ENCODE data around the gene ATP9A. TPM values are rescaled to one million over a fixed set of nuclear protein-coding genes. Genes with fewer than 3 reads are reported as not detected.

The ATP9A gene
- total RNA-seq, 4 donors from 2014 or later, result 52.5 to 72.8 (median 61.7) TPM

DNA sequence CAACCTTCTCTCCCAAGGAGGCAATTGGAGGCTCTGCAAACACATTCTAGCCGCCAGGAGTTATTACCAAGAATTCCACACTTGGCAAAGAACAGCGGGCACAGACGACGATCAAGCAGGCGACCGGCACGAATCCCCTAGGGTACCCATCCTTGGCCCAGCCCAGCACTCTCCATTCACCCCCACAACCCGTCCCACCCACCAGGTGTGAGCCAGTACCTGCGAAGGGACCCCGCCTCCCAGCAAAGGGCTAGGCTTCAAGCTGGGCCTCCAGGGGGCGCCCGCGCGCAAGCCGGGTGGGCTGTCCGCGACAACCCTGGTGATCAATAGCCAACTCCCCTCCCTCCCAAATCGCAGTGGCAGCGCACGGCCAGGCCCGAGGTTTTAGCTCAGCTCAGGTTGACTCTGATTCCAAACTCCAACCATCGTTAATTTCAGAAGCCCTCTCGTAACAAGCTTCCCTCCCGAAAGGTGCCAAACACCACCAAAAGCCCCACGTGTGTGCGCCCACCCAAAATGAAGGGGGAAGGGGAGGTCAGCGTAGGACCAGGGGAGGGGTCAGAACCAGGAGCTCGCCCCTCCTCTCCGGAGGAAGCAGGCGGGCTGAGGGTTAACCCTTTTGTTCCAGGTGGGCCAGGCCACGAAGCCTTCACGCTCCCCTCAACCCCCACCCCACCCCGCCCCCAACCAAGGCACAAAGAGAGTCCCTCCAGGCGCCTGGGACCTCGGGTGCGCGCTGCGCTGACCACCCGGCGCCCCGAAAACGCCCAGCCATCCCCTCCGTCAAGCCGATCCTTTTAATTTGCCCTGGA, 32.1 kb upstream of the ATP9A start:
- Histone ChIP-seq H3K4me1 (peaks cover 28 to 47% of the 10 kb centered on the region in 2 donors), H3K4me3 (replicated peaks in 1 of 3) (peak overlapping the region in 2 of 3 donors; percentile 54 to 57), H3K27ac (peak overlapping the region in 1 of 3 donors; percentile 78), H3K27me3 (no peaks in the 10 kb centered on the region), H3K9me3 (no peaks in the 10 kb centered on the region), H3K36me3 (no peaks in the 10 kb centered on the region)
- 3% methylated on average over 13 to 28 of the region's 44 CpGs for WGBS, 2 donors
- TF ChIP-seq, protein P1, sequence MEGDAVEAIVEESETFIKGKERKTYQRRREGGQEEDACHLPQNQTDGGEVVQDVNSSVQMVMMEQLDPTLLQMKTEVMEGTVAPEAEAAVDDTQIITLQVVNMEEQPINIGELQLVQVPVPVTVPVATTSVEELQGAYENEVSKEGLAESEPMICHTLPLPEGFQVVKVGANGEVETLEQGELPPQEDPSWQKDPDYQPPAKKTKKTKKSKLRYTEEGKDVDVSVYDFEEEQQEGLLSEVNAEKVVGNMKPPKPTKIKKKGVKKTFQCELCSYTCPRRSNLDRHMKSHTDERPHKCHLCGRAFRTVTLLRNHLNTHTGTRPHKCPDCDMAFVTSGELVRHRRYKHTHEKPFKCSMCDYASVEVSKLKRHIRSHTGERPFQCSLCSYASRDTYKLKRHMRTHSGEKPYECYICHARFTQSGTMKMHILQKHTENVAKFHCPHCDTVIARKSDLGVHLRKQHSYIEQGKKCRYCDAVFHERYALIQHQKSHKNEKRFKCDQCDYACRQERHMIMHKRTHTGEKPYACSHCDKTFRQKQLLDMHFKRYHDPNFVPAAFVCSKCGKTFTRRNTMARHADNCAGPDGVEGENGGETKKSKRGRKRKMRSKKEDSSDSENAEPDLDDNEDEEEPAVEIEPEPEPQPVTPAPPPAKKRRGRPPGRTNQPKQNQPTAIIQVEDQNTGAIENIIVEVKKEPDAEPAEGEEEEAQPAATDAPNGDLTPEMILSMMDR (IDR thresholded peaks at IDR 0.05), result peak; percentile 71 to 91 (median 77)
- peak in 1 of 2 donors; percentile 37 for TF ChIP-seq POLR2A (IDR thresholded peaks at IDR 0.05)
- peak; percentile 83 to 86 for DNase-seq
- intact Hi-C loops (cut with DNase I), result no loop called here

DNA sequence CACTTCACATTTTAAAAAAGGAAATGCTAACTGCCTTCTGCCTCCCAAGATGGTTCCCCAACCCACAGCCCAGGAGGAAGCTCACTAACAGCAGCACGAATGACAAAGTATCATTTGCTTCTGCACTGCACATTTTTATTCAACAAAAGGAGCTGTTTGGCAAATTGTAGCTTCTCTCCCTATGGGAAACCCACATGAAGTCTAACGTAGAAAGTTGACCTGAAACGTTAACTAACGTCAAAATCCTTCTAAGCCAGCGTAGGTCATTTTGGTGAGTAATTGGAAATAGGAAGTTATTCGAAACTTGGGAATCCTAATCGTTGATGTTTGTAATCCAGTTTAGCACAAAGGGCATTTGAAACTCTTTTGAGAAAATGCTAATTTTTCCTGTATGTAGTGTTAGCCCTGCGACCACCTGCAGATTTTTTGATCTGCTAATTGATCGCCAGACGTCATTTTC, 31.2 kb upstream of the ATP9A start:
- H3K4me1 ChIP-seq, result peaks cover 28 to 47% of the 10 kb centered on the region in 2 donors
- peak overlapping the region in 1 of 3 donors; percentile 69 for H3K27ac ChIP-seq
- no peak for DNase-seq
- no peaks in the 10 kb centered on the region for H3K27me3 ChIP-seq
- no peak for TF ChIP-seq POLR2A (IDR thresholded peaks at IDR 0.05)
- TF ChIP-seq, protein P1 (IDR thresholded peaks at IDR 0.05), result no peak
- intact Hi-C loops (cut with DNase I), result no loop called here
- WGBS, 2 donors, result 54 to 55% methylated on average over 10 of the region's 10 CpGs
- no peaks in the 10 kb centered on the region for H3K36me3 ChIP-seq
- H3K9me3 ChIP-seq, result no peaks in the 10 kb centered on the region
- H3K4me3 ChIP-seq (replicated peaks in 1 of 3), result no peak overlapping the region

DNA sequence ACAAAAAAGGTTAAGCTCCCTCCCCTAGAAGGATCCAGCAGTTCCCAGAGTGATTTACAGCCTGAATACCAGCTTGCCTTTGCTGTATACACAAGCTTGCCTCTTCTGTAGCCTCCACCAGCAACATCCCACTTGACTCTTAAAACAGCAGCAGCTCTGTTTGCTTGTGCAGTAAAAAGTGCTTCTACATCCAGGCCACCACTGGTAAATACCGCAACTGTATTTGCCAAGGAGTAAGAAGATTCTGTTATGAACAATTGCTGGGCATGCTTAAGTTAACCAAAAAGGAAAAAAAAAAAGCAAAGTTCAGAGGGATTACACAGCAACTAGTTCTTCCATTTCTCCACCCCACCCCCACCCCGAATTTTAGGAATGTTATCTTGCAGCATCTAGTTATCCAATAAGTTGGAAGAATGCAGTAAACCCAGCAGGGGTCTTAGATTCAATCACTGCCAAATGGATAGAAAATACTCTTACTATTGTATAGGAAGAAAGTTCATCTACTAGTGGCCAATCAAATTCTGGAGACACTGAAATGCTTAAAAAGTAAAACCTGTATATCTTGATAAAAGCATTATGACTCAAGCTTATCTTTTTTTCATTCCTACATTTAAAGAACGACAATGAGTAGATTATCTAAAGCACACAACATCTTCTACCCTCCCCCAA, 29.3 kb upstream of the ATP9A start:
- Histone ChIP-seq H3K4me1 (peaks cover 28 to 47% of the 10 kb centered on the region in 2 donors), H3K4me3 (replicated peaks in 1 of 3) (no peak overlapping the region), H3K27me3 (no peaks in the 10 kb centered on the region), H3K9me3 (no peaks in the 10 kb centered on the region), H3K36me3 (no peaks in the 10 kb centered on the region), H3K27ac (peak overlapping the region; percentile 48 to 84 (median 69))
- peak in 1 of 2 donors; percentile 34 for TF ChIP-seq POLR2A (IDR thresholded peaks at IDR 0.05)
- TF ChIP-seq, protein P1 (IDR thresholded peaks at IDR 0.05), result peak in 1 of 6 experiments; percentile 21
- WGBS, 2 donors, result 18 to 23% methylated on average over 3 of the region's 3 CpGs
- peak; percentile 64 to 66 for DNase-seq
- intact Hi-C loops (cut with DNase I), result no loop called here

DNA sequence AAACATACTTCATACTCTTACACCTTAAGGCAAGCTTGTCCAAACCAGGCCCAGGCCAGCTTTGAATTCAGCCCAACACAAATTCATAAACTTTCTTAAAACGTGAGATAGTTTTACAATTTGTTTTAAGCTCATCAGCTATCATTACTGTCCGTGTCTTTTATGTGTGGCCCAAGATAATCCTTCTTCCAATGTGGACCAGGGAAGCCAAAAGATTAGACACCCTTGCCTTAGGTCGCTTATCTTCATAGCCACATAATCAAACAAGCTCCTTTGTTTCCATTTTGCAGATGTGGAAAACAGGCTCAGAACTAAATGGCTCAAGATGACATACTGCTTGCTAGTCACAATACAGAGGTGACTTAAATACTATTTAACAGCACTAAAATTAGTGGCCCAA, 28.1 kb upstream of the ATP9A start:
- intact Hi-C loops (cut with DNase I), result no loop called here
- 53 to 60% methylated on average over 3 of the region's 3 CpGs for WGBS, 2 donors
- peak overlapping the region; percentile 48 to 84 (median 69) for H3K27ac ChIP-seq
- TF ChIP-seq, protein P1 (IDR thresholded peaks at IDR 0.05), result no peak
- no peak for TF ChIP-seq POLR2A (IDR thresholded peaks at IDR 0.05)
- no peaks in the 10 kb centered on the region for H3K36me3 ChIP-seq
- no peak overlapping the region for H3K4me3 ChIP-seq (replicated peaks in 1 of 3)
- H3K27me3 ChIP-seq, result no peaks in the 10 kb centered on the region
- DNase-seq, result peak; percentile 39 to 40
- no peaks in the 10 kb centered on the region for H3K9me3 ChIP-seq
- H3K4me1 ChIP-seq, result peaks cover 28 to 44% of the 10 kb centered on the region in 2 donors
